Mesendoderm (in vitro differentiated cells): Measurements from ENCODE around the gene DUSP15. TPM values are rescaled to one million over a fixed set of nuclear protein-coding genes. Genes with fewer than 3 reads are reported as not detected.

Source experiments
- DNase-seq: peaks from one replicate; pipeline ENCODE4 v3.0.0; 2013
- H2AK5ac ChIP-seq: 2 replicates; pipeline ENCODE4 v1.6.1; 2013; ENCODE audit warnings: low read length, inconsistent platforms
- H2BK120ac ChIP-seq: 2 replicates; pipeline ENCODE4 v1.6.1; 2013; ENCODE audit warnings: low read depth, mild to moderate bottlenecking, low read length, moderate library complexity, mixed read lengths
- H2BK15ac ChIP-seq: replicated peaks from 2 replicates; pipeline ENCODE4 v1.6.1; 2013; ENCODE audit warnings: low read depth, mild to moderate bottlenecking, moderate library complexity
- H2BK5ac ChIP-seq: 2 replicates; pipeline ENCODE4 v1.6.1; 2013; ENCODE audit warnings: low read length, inconsistent platforms
- H3K18ac ChIP-seq: 2 replicates; pipeline ENCODE4 v1.6.1; 2013; ENCODE audit warnings: mild to moderate bottlenecking, low read length, mixed read lengths
- H3K23ac ChIP-seq: one replicate; pipeline ENCODE4 v1.6.1; 2013; ENCODE audit warnings: low read length
- H3K27ac ChIP-seq: 2 replicates; pipeline ENCODE4 v1.5.1; 2013; ENCODE audit warnings: low read depth, mild to moderate bottlenecking, inconsistent platforms, low read length, moderate library complexity
- H3K27me3 ChIP-seq: 2 replicates; pipeline ENCODE4 v1.6.1; 2013; ENCODE audit warnings: low read length, control low read depth, mild to moderate bottlenecking, inconsistent platforms; ENCODE audit not compliant: insufficient read depth, poor library complexity
- H3K36me3 ChIP-seq: 2 replicates; pipeline ENCODE4 v1.6.1; 2013; ENCODE audit warnings: low read length, inconsistent platforms; ENCODE audit not compliant: control insufficient read depth, insufficient read depth
- H3K4ac ChIP-seq: one replicate; pipeline ENCODE4 v1.6.1; 2013; ENCODE audit warnings: low read depth, mild to moderate bottlenecking, low read length, moderate library complexity
- H3K4me1 ChIP-seq: 2 replicates; pipeline ENCODE4 v1.6.1; 2013; ENCODE audit warnings: low read depth, low read length, inconsistent platforms; ENCODE audit not compliant: control insufficient read depth
- H3K4me2 ChIP-seq: 2 replicates; pipeline ENCODE4 v1.6.1; 2013; ENCODE audit warnings: low read length
- H3K4me3 ChIP-seq: 2 replicates; pipeline ENCODE4 v1.5.1; 2013; ENCODE audit warnings: mild to moderate bottlenecking, low read length
- H3K56ac ChIP-seq: one replicate; pipeline ENCODE4 v1.6.1; 2013; ENCODE audit warnings: low read length
- H3K79me1 ChIP-seq: 2 replicates; pipeline ENCODE4 v1.6.1; 2013; ENCODE audit warnings: low read length, inconsistent platforms
- H3K79me2 ChIP-seq: 2 replicates; pipeline ENCODE4 v1.6.1; 2013; ENCODE audit warnings: mild to moderate bottlenecking, low read length; ENCODE audit not compliant: control insufficient read depth, insufficient read depth
- H3K9ac ChIP-seq: 2 replicates; pipeline ENCODE4 v1.6.1; 2013; ENCODE audit warnings: low read length, inconsistent platforms
- H4K5ac ChIP-seq: one replicate; pipeline ENCODE4 v1.6.1; 2013; ENCODE audit warnings: low read length
- H4K8ac ChIP-seq: one replicate; pipeline ENCODE4 v1.6.1; 2013; ENCODE audit warnings: low read depth, mild to moderate bottlenecking, control low read depth, low read length, moderate library complexity
- WGBS: extraction: QIAGEN DNeasy Blood & Tissue Kit; methylation state at CpG from one replicate; pipeline ENCODE4 v1.1.7; 2013; ENCODE audit warnings: low lambda C conversion rate, missing lambda C conversion rate; ENCODE audit not compliant: insufficient coverage; ENCODE audit errors: extremely low coverage; 5-methylcytosine and 5-hydroxymethylcytosine counted together
- small RNA-seq: library from polyadenylated mRNA; stranded (forward); fragments of <200 nt; extraction: miRNeasy Mini kit (QIAGEN cat#:217004); gene quantifications from one replicate; pipeline ENCODE3, GENCODE V24; 2013; ENCODE audit not compliant: insufficient read depth

Gene DUSP15

GRCh38 chr20:31811796-31812728 is 58.3 kb downstream of the DUSP15 start:
- Histone ChIP-seq H2BK5ac (no peak overlapping the region), H3K9ac (no peak overlapping the region), H3K4ac (no peak overlapping the region), H2AK5ac (no peak overlapping the region), H2BK120ac (no peak overlapping the region), H3K23ac (no peak overlapping the region), H3K79me1 (no peaks in the 10 kb centered on the region), H4K8ac (no peak overlapping the region), H3K4me1 (no peaks in the 10 kb centered on the region), H3K4me3 (no peak overlapping the region), H3K18ac (no peak overlapping the region), H3K36me3 (no peaks in the 10 kb centered on the region), H2BK15ac (no peak overlapping the region), H3K27ac (no peak overlapping the region), H3K56ac (no peak overlapping the region), H3K4me2 (no peak overlapping the region), H4K5ac (no peak overlapping the region), H3K27me3 (no peaks in the 10 kb centered on the region), H3K79me2 (no peaks in the 10 kb centered on the region)
- no peak for DNase-seq
- no CpG with 5 or more reads among the region's 15 CpGs for WGBS

GRCh38 chr20:31811198-31811597 is 59.1 kb downstream of the DUSP15 start:
- no peak overlapping the region for H3K4me2 ChIP-seq
- H3K56ac ChIP-seq, result no peak overlapping the region
- H3K18ac ChIP-seq, result no peak overlapping the region
- H3K4me3 ChIP-seq, result no peak overlapping the region
- no peak overlapping the region for H4K8ac ChIP-seq
- H3K23ac ChIP-seq, result no peak overlapping the region
- H3K27ac ChIP-seq, result no peak overlapping the region
- no peak overlapping the region for H3K4ac ChIP-seq
- no peak overlapping the region for H2BK5ac ChIP-seq
- no peak for DNase-seq
- no peak overlapping the region for H2BK15ac ChIP-seq
- H3K27me3 ChIP-seq, result no peaks in the 10 kb centered on the region
- no peaks in the 10 kb centered on the region for H3K79me1 ChIP-seq
- no peak overlapping the region for H4K5ac ChIP-seq
- H3K36me3 ChIP-seq, result peaks cover 1% of the 10 kb centered on the region
- H2AK5ac ChIP-seq, result no peak overlapping the region
- H3K79me2 ChIP-seq, result no peaks in the 10 kb centered on the region
- no peak overlapping the region for H3K9ac ChIP-seq
- no peak overlapping the region for H2BK120ac ChIP-seq
- H3K4me1 ChIP-seq, result no peaks in the 10 kb centered on the region
- WGBS, result no CpG with 5 or more reads among the region's 4 CpGs

Small RNA genes within 50 kb of the gene (small RNA-seq; reads per million reads assigned to genes)
- not detected for gene RNU1-94P
